AG09309 (cell line): ENCODE results near the gene NARS2.
A peak's percentile ranks its signal among the peaks of the same experiment; 100 is the strongest.

Experiments
- DNase-seq: peaks from one replicate; pipeline ENCODE4 v3.0.0-alpha.2; 2010; ENCODE audit warnings: low read depth
- H3K4me3 ChIP-seq: 2 replicates; pipeline ENCODE4 v1.5.1; 2011; ENCODE audit warnings: mild to moderate bottlenecking, low read depth, low read length, moderate library complexity; ENCODE audit not compliant: control insufficient read depth
- TF ChIP-seq, protein P1 (sequence below): IDR thresholded peaks from 2 replicates; pipeline ENCODE4 v1.5.1; 2011; ENCODE audit warnings: mild to moderate bottlenecking, low read depth, low read length, inconsistent platforms; ENCODE audit not compliant: insufficient read depth, control insufficient read depth; ENCODE audit errors: missing control alignments

NARS2 gene

DNA sequence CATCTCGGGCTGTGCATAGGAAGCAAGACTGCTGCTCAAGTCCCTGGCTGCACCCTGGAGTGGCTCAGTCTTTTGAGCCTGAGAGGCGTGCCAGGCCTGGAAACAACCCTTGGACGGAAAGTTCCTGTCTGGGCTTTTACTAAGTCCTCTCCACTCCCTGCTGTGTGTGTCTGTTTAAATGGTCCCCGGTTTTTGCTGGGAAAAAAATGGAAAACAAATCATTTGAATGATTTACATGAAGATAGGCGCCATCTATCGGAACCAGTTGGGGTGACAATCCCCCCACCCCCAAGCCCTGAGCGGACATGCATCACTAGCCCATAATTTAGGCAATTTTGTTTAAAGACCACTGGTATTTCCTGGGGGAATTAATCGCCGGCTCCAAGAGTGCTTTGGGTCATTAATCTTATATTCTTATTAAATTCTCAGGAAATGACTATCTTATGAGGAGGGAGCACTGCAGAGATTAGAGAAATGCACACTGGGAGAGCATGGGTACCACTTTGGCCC lies 154.4 kb downstream of the NARS2 start:
- peak; percentile 75 for DNase-seq
- H3K4me3 ChIP-seq = no peak overlapping the region

DNA sequence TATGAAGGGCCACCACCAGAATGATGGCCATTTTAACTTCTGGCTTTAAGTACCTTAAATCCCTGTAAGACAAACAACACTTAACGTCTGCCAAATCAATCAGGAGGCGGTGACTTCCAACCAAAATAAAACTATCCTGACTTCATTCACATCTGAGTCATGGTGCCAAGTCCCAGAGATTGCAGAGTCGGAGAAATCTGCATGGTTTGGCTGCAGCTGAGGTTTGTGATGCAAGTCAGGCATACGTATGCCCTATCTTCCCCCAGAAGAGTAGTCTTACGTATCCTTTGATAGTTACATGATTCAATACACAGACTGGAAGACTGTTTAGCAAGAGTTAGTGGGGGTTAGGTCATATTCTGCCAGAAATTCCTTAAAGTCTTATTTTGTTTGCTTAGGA lies 155.3 kb downstream of the NARS2 start:
- peak; percentile 97 for DNase-seq
- H3K4me3 ChIP-seq = no peak overlapping the region

More for the DNA sequence above, 154.4 kb downstream of the NARS2 start:
- TF ChIP-seq, protein P1, sequence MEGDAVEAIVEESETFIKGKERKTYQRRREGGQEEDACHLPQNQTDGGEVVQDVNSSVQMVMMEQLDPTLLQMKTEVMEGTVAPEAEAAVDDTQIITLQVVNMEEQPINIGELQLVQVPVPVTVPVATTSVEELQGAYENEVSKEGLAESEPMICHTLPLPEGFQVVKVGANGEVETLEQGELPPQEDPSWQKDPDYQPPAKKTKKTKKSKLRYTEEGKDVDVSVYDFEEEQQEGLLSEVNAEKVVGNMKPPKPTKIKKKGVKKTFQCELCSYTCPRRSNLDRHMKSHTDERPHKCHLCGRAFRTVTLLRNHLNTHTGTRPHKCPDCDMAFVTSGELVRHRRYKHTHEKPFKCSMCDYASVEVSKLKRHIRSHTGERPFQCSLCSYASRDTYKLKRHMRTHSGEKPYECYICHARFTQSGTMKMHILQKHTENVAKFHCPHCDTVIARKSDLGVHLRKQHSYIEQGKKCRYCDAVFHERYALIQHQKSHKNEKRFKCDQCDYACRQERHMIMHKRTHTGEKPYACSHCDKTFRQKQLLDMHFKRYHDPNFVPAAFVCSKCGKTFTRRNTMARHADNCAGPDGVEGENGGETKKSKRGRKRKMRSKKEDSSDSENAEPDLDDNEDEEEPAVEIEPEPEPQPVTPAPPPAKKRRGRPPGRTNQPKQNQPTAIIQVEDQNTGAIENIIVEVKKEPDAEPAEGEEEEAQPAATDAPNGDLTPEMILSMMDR = peak; percentile 67

DNA sequence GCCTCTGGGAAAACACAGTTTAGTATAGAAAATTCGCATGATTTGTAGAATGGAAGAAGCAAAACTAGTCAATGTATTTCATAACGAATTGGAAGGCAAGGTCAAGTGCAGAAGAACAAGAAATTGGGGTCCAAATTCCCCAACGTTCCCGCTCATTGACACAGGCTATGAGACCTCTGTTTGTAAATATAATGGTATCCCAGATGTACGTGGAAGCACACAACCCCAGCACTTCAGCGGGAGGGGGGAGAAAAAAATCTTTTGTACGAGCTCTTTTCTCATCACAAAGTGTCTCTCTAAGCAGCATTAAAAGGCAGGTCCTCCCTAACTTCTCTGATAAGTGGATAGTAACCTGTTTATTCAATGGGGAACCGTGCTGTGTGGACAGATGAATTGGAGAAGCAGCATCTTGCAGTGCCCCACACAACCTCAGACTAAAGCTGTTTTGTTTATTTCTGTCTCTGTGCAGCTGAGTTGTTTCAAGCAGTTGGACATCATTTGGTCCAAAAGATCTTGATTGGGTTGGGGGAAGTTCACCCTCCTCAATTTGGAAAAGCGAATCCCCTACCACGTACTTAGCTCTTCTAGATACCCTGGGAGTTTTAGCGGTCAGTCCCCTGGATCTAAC lies 156.0 kb downstream of the NARS2 start:
- peak overlapping the region; percentile 43; the same call in 1 of the 2 replicates for H3K4me3 ChIP-seq

More for the DNA sequence above, 155.3 kb downstream of the NARS2 start:
- TF ChIP-seq, protein P1 = no peak

DNA sequence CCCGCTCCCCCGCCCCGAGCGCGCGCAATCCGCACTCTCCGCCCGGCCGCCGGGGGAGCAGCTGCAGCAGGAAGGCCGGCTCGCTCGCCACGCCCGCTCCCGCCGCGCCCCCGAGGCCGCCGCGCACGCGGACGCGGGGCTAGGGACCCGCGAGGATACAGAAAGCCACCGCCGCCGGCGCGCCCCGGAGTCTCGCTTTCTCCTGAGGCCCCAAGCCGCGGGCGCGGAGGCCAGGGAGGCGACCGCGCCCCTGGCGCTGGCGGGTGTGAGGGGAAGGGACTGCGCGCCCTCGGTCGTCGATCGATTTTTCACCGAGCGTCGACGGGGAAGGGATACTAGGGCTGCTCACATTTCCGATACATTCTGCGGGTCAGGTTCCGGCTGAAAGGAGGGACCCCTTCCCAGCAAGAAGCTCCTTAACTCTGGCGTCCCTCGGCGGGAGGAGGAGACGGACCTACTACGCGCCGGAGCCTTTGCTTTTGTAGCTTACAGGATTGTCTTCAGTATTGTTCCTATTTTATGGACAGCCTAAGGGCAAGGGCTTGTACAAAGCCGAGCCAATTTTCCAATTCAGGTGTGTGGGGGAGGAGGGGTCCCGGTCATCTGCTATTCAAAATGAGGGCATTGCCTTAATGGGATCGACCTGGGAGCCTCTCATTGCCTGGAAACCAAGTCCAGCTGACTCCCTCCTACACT lies 156.6 kb downstream of the NARS2 start:
- TF ChIP-seq, protein P1 = no peak
- peak overlapping the region; percentile 43 for H3K4me3 ChIP-seq
- no peak for DNase-seq

More for the DNA sequence above, 156.0 kb downstream of the NARS2 start:
- no peak for DNase-seq
- TF ChIP-seq, protein P1 = no peak

DNA sequence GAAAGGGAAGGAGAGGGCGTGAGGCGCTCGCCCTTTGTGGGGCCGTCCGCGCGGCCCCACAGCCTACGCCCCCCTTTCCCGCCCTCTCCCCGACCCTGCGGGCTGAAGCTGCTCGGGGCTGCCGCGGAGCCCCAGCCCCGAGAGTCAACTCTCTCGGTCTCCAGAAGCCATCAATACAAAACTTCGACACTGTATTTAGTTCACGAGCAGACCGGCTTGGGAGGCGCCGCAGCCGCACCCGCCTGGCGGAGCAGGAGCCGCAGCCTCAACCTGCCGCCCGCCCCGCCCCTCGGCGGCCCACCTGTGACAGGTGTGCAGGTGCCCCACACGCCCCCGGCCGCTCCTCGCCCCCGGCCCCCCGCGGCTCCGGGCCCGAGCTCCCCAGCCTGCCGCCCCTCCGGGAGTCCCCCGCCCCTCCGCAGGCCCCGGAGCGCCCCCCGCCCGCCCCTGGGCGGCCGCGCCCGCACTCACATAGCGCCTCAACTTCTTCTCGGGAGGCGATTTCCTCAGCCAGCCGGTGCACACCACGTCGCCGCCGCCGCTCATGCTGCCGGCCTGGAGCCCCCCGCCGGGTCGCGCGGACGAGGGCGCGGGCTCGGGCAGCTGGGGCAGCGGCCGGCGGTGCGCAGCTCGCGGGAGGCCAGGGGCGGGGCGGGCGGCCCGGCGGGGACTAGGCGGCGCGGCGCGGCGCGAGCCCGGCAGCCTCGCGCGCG lies 157.3 kb downstream of the NARS2 start, which contains the start of gene GAB2:
GAB2 (minus strand) TSS at position 646 of the 713 bp plus-strand sequence; CDS start at position 546, 100 bp downstream.
- peak within 1 kb of the TSS; percentile 66 for H3K4me3 ChIP-seq
- DNase-seq = no peak
- TF ChIP-seq, protein P1 = no peak
